K562 (cell line): ENCODE data around the gene NECTIN3.

Experiments
- MAZ ChIP-seq, 2 experiments: fragments of 450-650 bp in 1 of 2; sonication (generic) in 1 of 2; formaldehyde crosslinking; IDR thresholded peaks in 1 of 2; conservative IDR thresholded peaks in 1 of 2; 2 replicates each; pipeline versions ENCODE4 v1.4.0 to v1.5.0; 2020; ENCODE audit warnings: mild to moderate bottlenecking in 1 of 2, missing genetic modification reagents in 1 of 2
- MIER1 ChIP-seq: fragments of 450-650 bp; IDR thresholded peaks from 2 replicates; pipeline ENCODE4 v1.6.1; 2016; ENCODE audit warnings: antibody characterized with exemption, mild to moderate bottlenecking, low read depth
- ZNF217 ChIP-seq: sonication (generic); formaldehyde crosslinking; IDR thresholded peaks from 2 replicates; pipeline ENCODE4 v1.8.0; 2022; ENCODE audit warnings: mild to moderate bottlenecking, missing genetic modification reagents
- ZNF274 ChIP-seq: IDR thresholded peaks from 2 replicates; pipeline ENCODE4 v1.6.1; 2011; ENCODE audit warnings: low read depth, mild to moderate bottlenecking, low read length, moderate library complexity, borderline replicate concordance
- ZNF780A ChIP-seq: fragments of 250-450 bp; sonication (Bioruptor Pico); IDR thresholded peaks from 2 replicates; pipeline ENCODE4 v1.5.0; 2021; ENCODE audit warnings: mild to moderate bottlenecking

DNA sequence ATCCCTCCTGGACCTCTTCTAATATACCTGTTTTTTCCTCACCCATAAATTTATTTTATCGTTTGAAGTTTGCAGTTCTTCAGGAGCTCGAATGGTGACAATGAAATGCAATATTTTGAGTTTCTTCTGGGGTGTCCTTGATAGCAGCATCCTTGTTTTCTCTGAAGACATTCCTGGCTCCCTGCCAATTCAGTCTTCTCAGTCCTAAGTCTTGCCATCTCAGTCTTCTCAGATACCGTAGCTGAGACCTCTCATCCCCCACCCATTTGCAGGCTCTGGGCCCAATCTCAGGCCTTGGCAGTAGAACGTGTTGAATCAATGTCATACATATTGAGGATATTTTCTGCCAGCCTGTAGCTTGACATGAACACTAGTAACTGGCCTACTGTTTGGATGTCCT, 140.9 kb downstream of the NECTIN3 start:
- TF ChIP-seq ZNF274 = no peak
- TF ChIP-seq ZNF217 (CRISPR knock-in tag) = no peak
- TF ChIP-seq MAZ (CRISPR knock-in tag; conservative IDR thresholded peaks at IDR 0.05 in 1 of 2, IDR thresholded peaks at IDR 0.05 in 1 of 2) = no peak
- TF ChIP-seq MIER1 = no peak
- no peak for TF ChIP-seq ZNF780A (CRISPR knock-in tag)
